H1 (cell line): ENCODE data around the gene CYP46A1. TPM values are rescaled to one million over a fixed set of nuclear protein-coding genes. Genes with fewer than 3 reads are reported as not detected.
A peak's percentile ranks its signal among the peaks of the same experiment; 100 is the strongest.

Experiments
- CTCF ChIA-PET: fragments of 300-600 bp; sonication (Branson Sonifier 250); formaldehyde crosslinking; loops from one replicate; lab custom pipeline; 2021; ENCODE audit not compliant: partially characterized antibody; lab: Charles Lee
- POLR2A ChIA-PET: fragments of 300-600 bp; sonication (Branson Sonifier 250); formaldehyde crosslinking; loops from one replicate; lab custom pipeline; 2021; ENCODE audit warnings: inconsistent platforms; ENCODE audit not compliant: partially characterized antibody; lab: Charles Lee
- DNase-seq, 2 experiments: peaks; one replicate each; pipeline versions ENCODE4 v3.0.0 to v3.0.0-alpha.2; 2010 to 2022; ENCODE audit warnings: low spot score in 2 of 2, low read depth in 1 of 2, mixed read lengths in 1 of 2
- FAIRE-seq: peaks from 2 replicates; lab custom pipeline; 2011; peaks lifted over from hg19 to GRCh38; lab: Jason Lieb, UNC
- H2AFZ ChIP-seq: 2 replicates; pipeline ENCODE4 v1.8.1; 2012; ENCODE audit warnings: low read length, inconsistent platforms
- H2AK5ac ChIP-seq: 2 replicates; pipeline ENCODE4 v1.6.1; 2013; ENCODE audit warnings: low read depth, low read length
- H2BK120ac ChIP-seq: replicated peaks from 2 replicates; pipeline ENCODE3; 2013; ENCODE audit warnings: low read depth, low read length, inconsistent platforms
- H2BK12ac ChIP-seq: 2 replicates; pipeline ENCODE4 v1.6.1; 2013; ENCODE audit warnings: low read depth, low read length
- H2BK15ac ChIP-seq: 2 replicates; pipeline ENCODE4 v1.6.1; 2013; ENCODE audit warnings: low read length
- H2BK20ac ChIP-seq: 2 replicates; pipeline ENCODE4 v1.6.1; 2013; ENCODE audit warnings: low read length
- H2BK5ac ChIP-seq: 2 replicates; pipeline ENCODE4 v1.6.1; 2013; ENCODE audit warnings: low read depth, low read length
- H3K14ac ChIP-seq: 2 replicates; pipeline ENCODE4 v1.6.1; 2013; ENCODE audit warnings: inconsistent platforms; ENCODE audit not compliant: insufficient read length
- H3K18ac ChIP-seq: 2 replicates; pipeline ENCODE4 v1.6.1; 2013; ENCODE audit warnings: low read length; ENCODE audit errors: extremely low read depth
- H3K23ac ChIP-seq: 2 replicates; pipeline ENCODE4 v1.6.1; 2013; ENCODE audit warnings: inconsistent platforms; ENCODE audit not compliant: insufficient read length
- H3K23me2 ChIP-seq: 2 replicates; pipeline ENCODE4 v1.6.1; 2013; ENCODE audit warnings: low read depth, low read length
- H3K27ac ChIP-seq: 2 replicates; pipeline ENCODE4 v1.6.1; 2011; ENCODE audit warnings: low read depth, low read length, inconsistent platforms
- H3K27me3 ChIP-seq, 4 experiments: replicated peaks in 1 of 4; 1 replicate in 1 of 4; 2 replicates in 3 of 4; pipeline versions ENCODE4 v1.6.1 to v1.8.1; 2011 to 2013; ENCODE audit warnings: low read length in 3 of 4, mild to moderate bottlenecking in 3 of 4, inconsistent platforms in 2 of 4, mixed read lengths in 2 of 4, moderate library complexity in 1 of 4; ENCODE audit not compliant: control insufficient read depth in 3 of 4, insufficient read depth in 3 of 4; ENCODE audit errors: extremely low read depth in 1 of 4
- H3K36me3 ChIP-seq, 4 experiments: 2 replicates each; pipeline versions ENCODE4 v1.6.1 to v1.8.1; 2011 to 2013; ENCODE audit warnings: mild to moderate bottlenecking in 4 of 4, low read length in 3 of 4, moderate library complexity in 2 of 4, control low read depth in 1 of 4, inconsistent platforms in 1 of 4; ENCODE audit not compliant: insufficient read depth in 4 of 4, control insufficient read depth in 2 of 4
- H3K4ac ChIP-seq: replicated peaks from 2 replicates; pipeline ENCODE3; 2013; ENCODE audit warnings: low read length, low read depth, mixed read lengths, inconsistent platforms; ENCODE audit not compliant: insufficient read length
- H3K4me1 ChIP-seq, 4 experiments: replicated peaks in 1 of 4; 1 replicate in 1 of 4; 2 replicates in 3 of 4; pipeline versions ENCODE4 v1.6.1 to v1.8.1; 2011 to 2013; ENCODE audit warnings: low read length in 3 of 4, inconsistent platforms in 2 of 4, mixed read lengths in 1 of 4; ENCODE audit not compliant: insufficient read depth in 4 of 4, control insufficient read depth in 3 of 4
- H3K4me2 ChIP-seq, 2 experiments: 2 replicates each; pipeline versions ENCODE4 v1.6.1 to v1.8.1; 2011 to 2013; ENCODE audit warnings: low read depth in 2 of 2, low read length in 2 of 2, control low read depth in 1 of 2, inconsistent platforms in 1 of 2, mild to moderate bottlenecking in 1 of 2; ENCODE audit not compliant: insufficient read depth in 1 of 2
- H3K4me3 ChIP-seq, 4 experiments: fragments of 200-600, 300-600 bp in 1 of 4; sonication (generic), shearing (Covaris generic), sonication (Bioruptor Twin) in 1 of 4; 2 replicates each; pipeline versions ENCODE4 v1.5.1 to v1.8.1; 2011 to 2016; ENCODE audit warnings: low read length in 4 of 4, low read depth in 3 of 4, control low read depth in 2 of 4, inconsistent platforms in 2 of 4, mild to moderate bottlenecking in 2 of 4, mixed read lengths in 1 of 4, moderate library complexity in 1 of 4; ENCODE audit not compliant: insufficient read depth in 2 of 4; ENCODE audit errors: extremely low read depth in 1 of 4
- H3K56ac ChIP-seq: replicated peaks from 2 replicates; pipeline ENCODE3; 2013; ENCODE audit warnings: low read depth, mild to moderate bottlenecking, mixed read lengths, low read length, inconsistent platforms; ENCODE audit not compliant: insufficient read length
- H3K79me1 ChIP-seq: 2 replicates; pipeline ENCODE4 v1.6.1; 2013; ENCODE audit warnings: low read depth, low read length, control low read depth
- H3K79me2 ChIP-seq, 2 experiments: 2 replicates each; pipeline versions ENCODE4 v1.6.1 to v1.8.1; 2012 to 2013; ENCODE audit warnings: low read length in 2 of 2, mild to moderate bottlenecking in 2 of 2, inconsistent platforms in 1 of 2; ENCODE audit not compliant: insufficient read depth in 2 of 2, control insufficient read depth in 1 of 2
- H3K9ac ChIP-seq, 4 experiments: replicated peaks in 1 of 4; 1 replicate in 1 of 4; 2 replicates in 3 of 4; pipeline versions ENCODE4 v1.6.1 to v1.8.1; 2011 to 2013; ENCODE audit warnings: low read depth in 3 of 4, low read length in 3 of 4, control low read depth in 2 of 4, mild to moderate bottlenecking in 2 of 4, moderate library complexity in 2 of 4, inconsistent platforms in 1 of 4; ENCODE audit errors: extremely low read depth in 1 of 4
- H3K9me3 ChIP-seq, 2 experiments: 2 replicates each; pipeline versions ENCODE4 v1.6.1 to v1.8.1; 2012 to 2013; ENCODE audit warnings: mild to moderate bottlenecking in 2 of 2, moderate library complexity in 2 of 2, control low read depth in 1 of 2, inconsistent platforms in 1 of 2, low read depth in 1 of 2, low read length in 1 of 2, mixed read lengths in 1 of 2; ENCODE audit not compliant: insufficient read depth in 2 of 2
- H4K20me1 ChIP-seq, 2 experiments: replicated peaks in 1 of 2; 2 replicates each; pipeline versions ENCODE3 to v1.8.1; 2011 to 2013; ENCODE audit warnings: inconsistent platforms in 2 of 2, low read length in 2 of 2, mild to moderate bottlenecking in 1 of 2; ENCODE audit not compliant: insufficient read depth in 2 of 2, control insufficient read depth in 1 of 2
- H4K5ac ChIP-seq: 2 replicates; pipeline ENCODE4 v1.6.1; 2013; ENCODE audit warnings: low read length, low read depth, mixed read lengths, inconsistent platforms; ENCODE audit not compliant: insufficient read length
- H4K8ac ChIP-seq: 2 replicates; pipeline ENCODE4 v1.8.0; 2013; ENCODE audit warnings: mild to moderate bottlenecking, moderate library complexity, low read length, inconsistent platforms; ENCODE audit not compliant: insufficient read depth; ENCODE audit errors: extremely low read depth
- H4K91ac ChIP-seq: replicated peaks from 2 replicates; pipeline ENCODE3; 2013; ENCODE audit warnings: low read length, mixed read lengths, inconsistent platforms; ENCODE audit not compliant: insufficient read length
- EGR1 ChIP-seq: IDR thresholded peaks from 2 replicates; pipeline ENCODE4 v1.6.1; 2011; ENCODE audit warnings: low read depth, low read length, borderline replicate concordance
- PHF8 ChIP-seq: fragments of 200-600 bp; sonication (generic); conservative IDR thresholded peaks from 2 replicates; pipeline ENCODE4 v1.7.1; 2012; ENCODE audit warnings: low read depth, mild to moderate bottlenecking, inconsistent platforms, low read length, moderate library complexity
- POLR2AphosphoS5 ChIP-seq: IDR thresholded peaks from 2 replicates; pipeline ENCODE4 v1.6.1; 2011; ENCODE audit warnings: low read depth, low read length
- WGBS, 2 experiments: shearing (Covaris generic) in 1 of 2; methylation state at CpG; one replicate each; pipeline versions ENCODE4 v1.1.6 to v1.1.7; 2013 to 2015; ENCODE audit warnings: low lambda C conversion rate in 2 of 2, mixed read lengths in 2 of 2, inconsistent platforms in 1 of 2, low coverage in 1 of 2, missing lambda C conversion rate in 1 of 2; ENCODE audit not compliant: insufficient replicate concordance in 2 of 2, insufficient coverage in 1 of 2, insufficient read length in 1 of 2; ENCODE audit errors: extremely low coverage in 1 of 2, missing lambda C conversion rate in 1 of 2; 5-methylcytosine and 5-hydroxymethylcytosine counted together
- polyA plus RNA-seq, 7 experiments: library from polyadenylated mRNA; depleted of rRNA in 3 of 7; stranded (reverse) in 5 of 7; unstranded in 2 of 7; fragments of >200 nt in 5 of 7; fragments of 200-250 nt in 2 of 7; gene quantifications; 1 replicate in 5 of 7; 2 replicates in 1 of 7; 4 replicates in 1 of 7; pipeline versions ENCODE4 v1.2.1 to v1.2.3, GENCODE V29; 2011 to 2013; ENCODE audit warnings: missing spikeins in 2 of 7, mixed read lengths in 2 of 7
- total RNA-seq: library from RNA; stranded (reverse); fragmentation: NEBNext Ultra II Directional; extraction: Animal tissue kit (Norgen Biotek cat#: 25700); gene quantifications from 2 replicates; pipeline ENCODE4 v1.2.1, GENCODE V29; 2021

Gene CYP46A1
- total and polyA plus RNA-seq, 2 of the 8 experiments (the other 6 are each of a cell fraction or from before 2014, with no cell fraction given): 0.41 to 1.3 TPM

DNA sequence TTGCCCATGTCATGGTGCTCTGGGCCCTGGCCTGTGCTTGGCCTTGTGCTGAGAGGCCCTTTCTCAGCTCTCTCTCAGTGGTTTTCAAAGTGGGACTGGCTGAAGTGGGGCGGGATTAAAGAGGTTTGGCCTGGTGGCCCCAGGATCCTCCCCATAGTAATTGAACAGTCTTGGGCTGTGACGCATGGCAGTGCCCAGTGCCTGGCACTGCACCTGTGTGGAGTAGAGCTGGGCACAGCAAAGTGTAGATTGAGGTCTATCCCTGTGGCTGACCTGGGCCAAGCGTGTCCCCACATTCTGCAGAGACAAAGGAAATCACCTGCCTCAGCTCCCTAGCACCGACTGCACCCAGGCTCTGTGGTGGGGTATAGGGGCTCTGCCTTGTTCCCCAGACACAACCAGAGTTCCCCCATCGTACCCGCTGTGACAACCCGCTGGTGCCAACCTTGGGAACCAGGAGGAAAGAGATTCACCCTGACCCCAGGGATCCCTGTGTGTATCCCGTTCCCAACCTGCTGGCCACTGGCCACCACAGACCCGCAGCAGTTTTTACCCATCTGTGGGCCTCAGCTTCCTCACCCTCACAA is 9.9 kb upstream of the CYP46A1 start:
- 0 out of 2 replicates have a peak overlapping the region, but pooled peaks have one; percentile 60 for H2BK12ac ChIP-seq
- TF ChIP-seq POLR2AphosphoS5 (no peak), EGR1 (no peak), PHF8 (no peak)
- ChIA-PET CTCF (interaction anchor here (1.1 kb wide), 1 partner anchor 14 kb away, joined by 3 read pairs; no protein-coding TSS in a partner anchor), POLR2A (interaction anchor here (0.7 to 1.1 kb wide), 3 partner anchors 9 to 143 kb away, joined by 3 to 4 read pairs (median 3); partner anchors contain the start of gene CYP46A1)
- peaks cover 6 to 10% of the 10 kb centered on the region in 2 experiments; a peak in 3 of 4 replicates for H3K9me3 ChIP-seq
- H2AFZ ChIP-seq: no peak overlapping the region
- H4K5ac ChIP-seq: no peak overlapping the region
- H3K4ac ChIP-seq: no peak overlapping the region
- no peaks in the 10 kb centered on the region for H3K27me3 ChIP-seq
- H3K4me1 ChIP-seq: peaks cover 15 to 26% (median 22%) of the 10 kb centered on the region in 4 experiments
- no peak overlapping the region for H2BK15ac ChIP-seq
- H3K14ac ChIP-seq: no peak overlapping the region
- H3K18ac ChIP-seq: no peak overlapping the region
- no peak overlapping the region for H2BK20ac ChIP-seq
- no peak overlapping the region for H3K4me2 ChIP-seq
- no peaks in the 10 kb centered on the region for H4K20me1 ChIP-seq
- no peak overlapping the region for H3K4me3 ChIP-seq
- no peak overlapping the region for H3K23ac ChIP-seq
- H3K27ac ChIP-seq: no peak overlapping the region
- H3K79me2 ChIP-seq: no peaks in the 10 kb centered on the region
- peak overlapping the region; percentile 65; the same call in 1 of the 2 replicates for H2AK5ac ChIP-seq
- no peaks in the 10 kb centered on the region for H3K79me1 ChIP-seq
- H2BK120ac ChIP-seq: no peak overlapping the region
- no peak overlapping the region for H3K9ac ChIP-seq
- no peak overlapping the region; the same call in 1 of the 2 replicates for H4K8ac ChIP-seq
- 89% methylated on average over 9 of the region's 9 CpGs; no CpG with 5 or more reads in 1 of the 2 experiments for WGBS, 2 experiments
- H3K36me3 ChIP-seq: no peaks in the 10 kb centered on the region
- FAIRE-seq (no peak), DNase-seq (no peak)
- H4K91ac ChIP-seq: no peak overlapping the region
- no peaks in the 10 kb centered on the region for H3K23me2 ChIP-seq
- H2BK5ac ChIP-seq: peak overlapping the region; percentile 52
- H3K56ac ChIP-seq: no peak overlapping the region
